ENCODE data around the gene HRCT1. TPM values are rescaled to one million over a fixed set of nuclear protein-coding genes. Genes with fewer than 3 reads are reported as not detected.

The HRCT1 gene
- total and polyA plus RNA-seq, 2 of the 4 experiments (the other 2 are of a cell fraction), result 1.1 to 3.9 TPM

DNA sequence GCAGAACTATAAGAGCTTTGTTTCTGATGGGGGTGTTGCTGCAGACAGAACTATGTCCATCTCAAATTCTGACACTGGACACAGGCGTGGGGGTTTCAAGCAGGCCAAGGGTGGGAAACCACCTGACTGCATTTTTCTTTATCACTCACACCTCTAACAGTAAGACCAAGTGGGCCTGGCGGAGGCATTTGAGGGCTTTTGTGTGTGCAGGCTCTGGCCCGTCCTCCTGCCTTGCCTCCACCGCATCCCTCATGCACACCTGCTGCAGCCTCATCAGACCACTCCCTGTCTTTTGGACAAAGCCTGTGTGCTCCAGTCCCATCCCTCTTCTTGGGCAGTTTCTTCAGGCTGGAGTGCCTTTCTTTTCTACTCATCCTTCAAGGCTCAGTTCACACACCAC is 43.7 kb upstream of the HRCT1 start:
- no peak overlapping the region for H3K4me2 ChIP-seq (ENCODE audit: low read depth, low read length)
- WGBS, 2 experiments (ENCODE audit: extremely low coverage in 2 of 2, insufficient read length in 1 of 2), result 77% methylated on average over 3 of the region's 4 CpGs; no CpG with 5 or more reads in 1 of the 2 experiments
- in situ Hi-C loops (cut with MboI; ENCODE audit: low sequenced_read_pairs) (no loop called here), intact Hi-C loops (cut with micrococcal nuclease) (no loop called here), dilution Hi-C loops (cut with HindIII; ENCODE audit: low sequenced_read_pairs, unreplicated experiment) (no loop called here)
- H4K8ac ChIP-seq (ENCODE audit: low read depth in 2 of 2, low read length in 2 of 2), result no peak overlapping the region
- no peak overlapping the region for H2BK15ac ChIP-seq (ENCODE audit: low read depth, low read length)
- no peak overlapping the region for H2AK5ac ChIP-seq (ENCODE audit: low read depth, low read length)
- no peak overlapping the region for H3K56ac ChIP-seq (ENCODE audit: extremely low read depth, insufficient read depth, low read length)
- no peaks in the 10 kb centered on the region for H3K79me1 ChIP-seq (ENCODE audit: low read depth in 1 of 2, low read length in 2 of 2)
- ATAC-seq (ENCODE audit: low read depth), result no peak
- TF ChIP-seq MXI1 (IDR thresholded peaks at IDR 0.05; ENCODE audit: borderline replicate concordance, low read depth, low read length) (no peak), MAFK (IDR thresholded peaks at IDR 0.05; ENCODE audit: low read depth, low read length) (no peak), CHD1 (IDR thresholded peaks at IDR 0.05; ENCODE audit: low read depth, low read length) (no peak), SMC3 (IDR thresholded peaks at IDR 0.05; ENCODE audit: low read depth, low read length) (no peak), NFE2L2 (IDR thresholded peaks at IDR 0.05; ENCODE audit: low read depth, low read length) (no peak), POLR2A (IDR thresholded peaks at IDR 0.05; ENCODE audit: low read depth, low read length) (no peak), FOS (IDR thresholded peaks at IDR 0.05; ENCODE audit: low read depth, low read length) (no peak), RAD21 (IDR thresholded peaks at IDR 0.05; ENCODE audit: low read length) (no peak), RFX5 (IDR thresholded peaks at IDR 0.05; ENCODE audit: low read depth, low read length) (no peak), CEBPB (IDR thresholded peaks at IDR 0.05; ENCODE audit: low read depth, low read length) (no peak), BHLHE40 (IDR thresholded peaks at IDR 0.05; ENCODE audit: low read depth, low read length) (no peak), ELK1 (IDR thresholded peaks at IDR 0.05; ENCODE audit: borderline replicate concordance, low read depth, low read length) (no peak), CTCF (conservative IDR thresholded peaks at IDR 0.05; ENCODE audit: low read depth, low read length) (no peak), MAZ (IDR thresholded peaks at IDR 0.05; ENCODE audit: borderline replicate concordance, low read depth, low read length) (no peak), RCOR1 (IDR thresholded peaks at IDR 0.05; ENCODE audit: insufficient replicate concordance, low read length) (no peak)
- TF ChIP-seq, protein P1, sequence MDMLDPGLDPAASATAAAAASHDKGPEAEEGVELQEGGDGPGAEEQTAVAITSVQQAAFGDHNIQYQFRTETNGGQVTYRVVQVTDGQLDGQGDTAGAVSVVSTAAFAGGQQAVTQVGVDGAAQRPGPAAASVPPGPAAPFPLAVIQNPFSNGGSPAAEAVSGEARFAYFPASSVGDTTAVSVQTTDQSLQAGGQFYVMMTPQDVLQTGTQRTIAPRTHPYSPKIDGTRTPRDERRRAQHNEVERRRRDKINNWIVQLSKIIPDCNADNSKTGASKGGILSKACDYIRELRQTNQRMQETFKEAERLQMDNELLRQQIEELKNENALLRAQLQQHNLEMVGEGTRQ (IDR thresholded peaks at IDR 0.05; ENCODE audit: low read depth, low read length), result no peak
- H3K4me3 ChIP-seq (ENCODE audit: insufficient read depth, low read depth, low read length), result no peak overlapping the region
- H3K9me3 ChIP-seq (ENCODE audit: control insufficient read depth, insufficient read depth, low read length), result no peaks in the 10 kb centered on the region
- ChIA-PET CTCF (no interaction called here), POLR2A (ENCODE audit: unreplicated experiment) (no interaction called here)
- no peak overlapping the region for H3K4ac ChIP-seq (ENCODE audit: low read depth, low read length)
- DNase-seq, result no peak
- no peak overlapping the region for H4K5ac ChIP-seq (ENCODE audit: low read depth, low read length)
- no peak overlapping the region for H2BK20ac ChIP-seq (ENCODE audit: low read depth, low read length)
- H4K20me1 ChIP-seq (ENCODE audit: insufficient read depth, low read length), result no peaks in the 10 kb centered on the region
- H3K36me3 ChIP-seq (ENCODE audit: control insufficient read depth, insufficient read depth, low read length), result no peaks in the 10 kb centered on the region
- H3K9me1 ChIP-seq (ENCODE audit: insufficient read depth, low read length), result no peaks in the 10 kb centered on the region
- H3K14ac ChIP-seq (replicated peaks; ENCODE audit: low read depth, low read length), result no peak overlapping the region
- BruUV-seq (replicated peaks), result no TSS peak
- H3K27me3 ChIP-seq (ENCODE audit: control insufficient read depth, insufficient read depth, low read length), result peaks cover 39% of the 10 kb centered on the region
- no peak overlapping the region for H3K23ac ChIP-seq (ENCODE audit: low read depth, low read length)
- no peak overlapping the region for H2AK9ac ChIP-seq (replicated peaks; ENCODE audit: low read depth, low read length, poor library complexity)
- no peaks in the 10 kb centered on the region for H3K4me1 ChIP-seq (ENCODE audit: control insufficient read depth, insufficient read depth, low read length)
- H3K18ac ChIP-seq (ENCODE audit: low read depth, low read length), result no peak overlapping the region
- H2BK120ac ChIP-seq (ENCODE audit: low read depth, low read length), result no peak overlapping the region
- peak overlapping the region; percentile 49 for H2AFZ ChIP-seq (replicated peaks; ENCODE audit: low read length, poor library complexity)
- H3K27ac ChIP-seq (ENCODE audit: insufficient read depth, low read length), result no peak overlapping the region
- H3K9ac ChIP-seq (ENCODE audit: low read depth, low read length), result no peak overlapping the region
- H2BK5ac ChIP-seq (ENCODE audit: low read depth, low read length, poor library complexity, severe bottlenecking), result no peak overlapping the region
- no peak overlapping the region for H4K91ac ChIP-seq (ENCODE audit: insufficient read depth, low read depth, low read length)

Measured in IMR-90 (cell line).